HepG2 (cell line): ENCODE data around the gene TTLL4.

Experiments
- GTF3A ChIP-seq: sonication (generic); formaldehyde crosslinking; conservative IDR thresholded peaks from 2 replicates; pipeline ENCODE4 v1.4.0; 2020; ENCODE audit warnings: mild to moderate bottlenecking, missing genetic modification reagents
- JUND ChIP-seq: sonication (generic); formaldehyde crosslinking; IDR thresholded peaks from 2 replicates; pipeline ENCODE4 v1.8.0; 2022; ENCODE audit warnings: mild to moderate bottlenecking, missing genetic modification reagents
- KDM1A ChIP-seq: IDR thresholded peaks from 2 replicates; pipeline ENCODE4 v1.6.1; 2016; ENCODE audit warnings: missing compliant biosample characterization
- TF ChIP-seq, protein P1 (sequence below): sonication (generic); formaldehyde crosslinking; IDR thresholded peaks from 2 replicates; pipeline ENCODE4 v1.4.0; 2020; ENCODE audit warnings: missing genetic modification reagents
- TF ChIP-seq, protein P2 (sequence below): sonication (generic); formaldehyde crosslinking; IDR thresholded peaks from 2 replicates; pipeline ENCODE4 v1.5.0; 2020; ENCODE audit warnings: mild to moderate bottlenecking, missing genetic modification reagents, moderate library complexity
- TF ChIP-seq, protein P3 (sequence below): IDR thresholded peaks from 2 replicates; pipeline ENCODE4 v1.6.1; 2012; ENCODE audit warnings: inconsistent platforms
- TF ChIP-seq, protein P4 (sequence below), 2 experiments: sonication (generic) in 1 of 2; formaldehyde crosslinking in 1 of 2; IDR thresholded peaks; 2 replicates each; pipeline versions ENCODE4 v1.5.1 to v1.6.1; 2011 to 2020; ENCODE audit warnings: borderline replicate concordance in 1 of 2, low read depth in 1 of 2, low read length in 1 of 2, mild to moderate bottlenecking in 1 of 2, missing genetic modification reagents in 1 of 2, moderate library complexity in 1 of 2
- TF ChIP-seq, protein P5 (sequence below): sonication (generic); formaldehyde crosslinking; IDR thresholded peaks from 2 replicates; pipeline ENCODE4 v1.8.0; 2022; ENCODE audit warnings: missing genetic modification reagents, mild to moderate bottlenecking, borderline replicate concordance

DNA sequence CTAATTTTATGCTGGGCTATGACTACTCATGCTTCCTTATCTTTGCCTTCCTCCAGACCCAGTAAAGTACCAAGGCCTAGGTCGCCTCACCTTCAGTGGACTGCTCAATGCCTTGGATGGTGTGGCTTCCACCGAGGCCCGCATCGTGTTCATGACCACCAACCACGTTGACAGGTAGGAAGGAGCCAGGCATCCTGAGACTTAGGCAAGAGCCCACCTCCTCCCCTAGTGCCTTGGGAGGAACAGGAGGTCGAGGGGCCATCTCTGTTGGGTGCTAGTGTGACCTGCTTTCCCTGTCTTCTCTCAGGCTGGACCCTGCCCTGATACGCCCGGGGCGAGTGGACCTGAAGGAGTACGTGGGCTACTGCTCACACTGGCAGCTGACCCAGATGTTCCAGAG is 47.8 kb upstream of the TTLL4 start:
- TF ChIP-seq, protein P1, sequence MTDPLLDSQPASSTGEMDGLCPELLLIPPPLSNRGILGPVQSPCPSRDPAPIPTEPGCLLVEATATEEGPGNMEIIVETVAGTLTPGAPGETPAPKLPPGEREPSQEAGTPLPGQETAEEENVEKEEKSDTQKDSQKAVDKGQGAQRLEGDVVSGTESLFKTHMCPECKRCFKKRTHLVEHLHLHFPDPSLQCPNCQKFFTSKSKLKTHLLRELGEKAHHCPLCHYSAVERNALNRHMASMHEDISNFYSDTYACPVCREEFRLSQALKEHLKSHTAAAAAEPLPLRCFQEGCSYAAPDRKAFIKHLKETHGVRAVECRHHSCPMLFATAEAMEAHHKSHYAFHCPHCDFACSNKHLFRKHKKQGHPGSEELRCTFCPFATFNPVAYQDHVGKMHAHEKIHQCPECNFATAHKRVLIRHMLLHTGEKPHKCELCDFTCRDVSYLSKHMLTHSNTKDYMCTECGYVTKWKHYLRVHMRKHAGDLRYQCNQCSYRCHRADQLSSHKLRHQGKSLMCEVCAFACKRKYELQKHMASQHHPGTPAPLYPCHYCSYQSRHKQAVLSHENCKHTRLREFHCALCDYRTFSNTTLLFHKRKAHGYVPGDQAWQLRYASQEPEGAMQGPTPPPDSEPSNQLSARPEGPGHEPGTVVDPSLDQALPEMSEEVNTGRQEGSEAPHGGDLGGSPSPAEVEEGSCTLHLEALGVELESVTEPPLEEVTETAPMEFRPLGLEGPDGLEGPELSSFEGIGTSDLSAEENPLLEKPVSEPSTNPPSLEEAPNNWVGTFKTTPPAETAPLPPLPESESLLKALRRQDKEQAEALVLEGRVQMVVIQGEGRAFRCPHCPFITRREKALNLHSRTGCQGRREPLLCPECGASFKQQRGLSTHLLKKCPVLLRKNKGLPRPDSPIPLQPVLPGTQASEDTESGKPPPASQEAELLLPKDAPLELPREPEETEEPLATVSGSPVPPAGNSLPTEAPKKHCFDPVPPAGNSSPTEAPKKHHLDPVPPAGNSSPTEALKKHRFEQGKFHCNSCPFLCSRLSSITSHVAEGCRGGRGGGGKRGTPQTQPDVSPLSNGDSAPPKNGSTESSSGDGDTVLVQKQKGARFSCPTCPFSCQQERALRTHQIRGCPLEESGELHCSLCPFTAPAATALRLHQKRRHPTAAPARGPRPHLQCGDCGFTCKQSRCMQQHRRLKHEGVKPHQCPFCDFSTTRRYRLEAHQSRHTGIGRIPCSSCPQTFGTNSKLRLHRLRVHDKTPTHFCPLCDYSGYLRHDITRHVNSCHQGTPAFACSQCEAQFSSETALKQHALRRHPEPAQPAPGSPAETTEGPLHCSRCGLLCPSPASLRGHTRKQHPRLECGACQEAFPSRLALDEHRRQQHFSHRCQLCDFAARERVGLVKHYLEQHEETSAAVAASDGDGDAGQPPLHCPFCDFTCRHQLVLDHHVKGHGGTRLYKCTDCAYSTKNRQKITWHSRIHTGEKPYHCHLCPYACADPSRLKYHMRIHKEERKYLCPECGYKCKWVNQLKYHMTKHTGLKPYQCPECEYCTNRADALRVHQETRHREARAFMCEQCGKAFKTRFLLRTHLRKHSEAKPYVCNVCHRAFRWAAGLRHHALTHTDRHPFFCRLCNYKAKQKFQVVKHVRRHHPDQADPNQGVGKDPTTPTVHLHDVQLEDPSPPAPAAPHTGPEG (CRISPR knock-in tag), result no peak
- TF ChIP-seq, protein P2, sequence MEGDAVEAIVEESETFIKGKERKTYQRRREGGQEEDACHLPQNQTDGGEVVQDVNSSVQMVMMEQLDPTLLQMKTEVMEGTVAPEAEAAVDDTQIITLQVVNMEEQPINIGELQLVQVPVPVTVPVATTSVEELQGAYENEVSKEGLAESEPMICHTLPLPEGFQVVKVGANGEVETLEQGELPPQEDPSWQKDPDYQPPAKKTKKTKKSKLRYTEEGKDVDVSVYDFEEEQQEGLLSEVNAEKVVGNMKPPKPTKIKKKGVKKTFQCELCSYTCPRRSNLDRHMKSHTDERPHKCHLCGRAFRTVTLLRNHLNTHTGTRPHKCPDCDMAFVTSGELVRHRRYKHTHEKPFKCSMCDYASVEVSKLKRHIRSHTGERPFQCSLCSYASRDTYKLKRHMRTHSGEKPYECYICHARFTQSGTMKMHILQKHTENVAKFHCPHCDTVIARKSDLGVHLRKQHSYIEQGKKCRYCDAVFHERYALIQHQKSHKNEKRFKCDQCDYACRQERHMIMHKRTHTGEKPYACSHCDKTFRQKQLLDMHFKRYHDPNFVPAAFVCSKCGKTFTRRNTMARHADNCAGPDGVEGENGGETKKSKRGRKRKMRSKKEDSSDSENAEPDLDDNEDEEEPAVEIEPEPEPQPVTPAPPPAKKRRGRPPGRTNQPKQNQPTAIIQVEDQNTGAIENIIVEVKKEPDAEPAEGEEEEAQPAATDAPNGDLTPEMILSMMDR, result no peak
- TF ChIP-seq, protein P3, sequence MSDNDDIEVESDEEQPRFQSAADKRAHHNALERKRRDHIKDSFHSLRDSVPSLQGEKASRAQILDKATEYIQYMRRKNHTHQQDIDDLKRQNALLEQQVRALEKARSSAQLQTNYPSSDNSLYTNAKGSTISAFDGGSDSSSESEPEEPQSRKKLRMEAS, result no peak
- TF ChIP-seq, protein P4, sequence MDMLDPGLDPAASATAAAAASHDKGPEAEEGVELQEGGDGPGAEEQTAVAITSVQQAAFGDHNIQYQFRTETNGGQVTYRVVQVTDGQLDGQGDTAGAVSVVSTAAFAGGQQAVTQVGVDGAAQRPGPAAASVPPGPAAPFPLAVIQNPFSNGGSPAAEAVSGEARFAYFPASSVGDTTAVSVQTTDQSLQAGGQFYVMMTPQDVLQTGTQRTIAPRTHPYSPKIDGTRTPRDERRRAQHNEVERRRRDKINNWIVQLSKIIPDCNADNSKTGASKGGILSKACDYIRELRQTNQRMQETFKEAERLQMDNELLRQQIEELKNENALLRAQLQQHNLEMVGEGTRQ (IDR thresholded peaks at IDR 0.05; ENCODE audit: low read depth, low read length), result no peak
- TF ChIP-seq, protein P4 (CRISPR knock-in tag; IDR thresholded peaks at IDR 0.05; ENCODE audit: borderline replicate concordance), result no peak
- TF ChIP-seq KDM1A (CRISPR knock-in tag) (no peak), JUND (CRISPR knock-in tag) (no peak), GTF3A (no peak)
- TF ChIP-seq, protein P5, sequence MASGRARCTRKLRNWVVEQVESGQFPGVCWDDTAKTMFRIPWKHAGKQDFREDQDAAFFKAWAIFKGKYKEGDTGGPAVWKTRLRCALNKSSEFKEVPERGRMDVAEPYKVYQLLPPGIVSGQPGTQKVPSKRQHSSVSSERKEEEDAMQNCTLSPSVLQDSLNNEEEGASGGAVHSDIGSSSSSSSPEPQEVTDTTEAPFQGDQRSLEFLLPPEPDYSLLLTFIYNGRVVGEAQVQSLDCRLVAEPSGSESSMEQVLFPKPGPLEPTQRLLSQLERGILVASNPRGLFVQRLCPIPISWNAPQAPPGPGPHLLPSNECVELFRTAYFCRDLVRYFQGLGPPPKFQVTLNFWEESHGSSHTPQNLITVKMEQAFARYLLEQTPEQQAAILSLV (CRISPR knock-in tag), result no peak
